Brain pericyte (primary cell): Measurements from ENCODE around the gene ATP6V0E1.

Experiments used
- DNase-seq: peaks from one replicate; pipeline ENCODE4 v3.0.0-alpha.2; 2012; ENCODE audit warnings: low read depth, low spot score

The ATP6V0E1 gene

DNA sequence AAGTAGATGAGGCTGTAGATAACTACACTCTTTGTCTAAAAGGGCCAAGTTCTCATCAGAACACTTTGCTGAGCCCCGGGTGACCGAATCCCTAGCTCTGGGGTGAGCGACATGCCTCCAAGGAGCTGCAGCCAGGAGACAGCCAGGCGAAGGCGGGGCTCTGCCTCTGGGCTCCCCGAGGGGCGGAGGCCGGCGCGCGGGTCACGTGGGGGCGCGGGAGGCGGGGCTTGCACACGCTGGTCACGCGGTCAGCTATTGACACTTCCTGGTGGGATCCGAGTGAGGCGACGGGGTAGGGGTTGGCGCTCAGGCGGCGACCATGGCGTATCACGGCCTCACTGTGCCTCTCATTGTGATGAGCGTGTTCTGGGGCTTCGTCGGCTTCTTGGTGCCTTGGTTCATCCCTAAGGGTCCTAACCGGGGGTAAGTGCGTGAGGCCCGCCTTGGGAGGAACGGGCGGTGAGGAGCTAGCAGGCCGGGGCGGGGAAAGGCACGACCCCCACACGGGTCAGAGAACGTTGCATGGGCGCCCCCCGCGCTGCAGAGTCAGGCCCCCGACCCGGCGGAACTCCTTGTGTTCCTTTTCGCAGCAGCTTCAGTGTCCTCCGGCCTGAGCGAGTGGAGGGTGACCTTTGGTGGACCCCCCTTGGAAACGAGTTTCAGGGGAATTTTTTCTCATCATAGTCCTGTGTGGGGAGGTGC lies at the start of gene ATP6V0E1:
ATP6V0E1 (plus strand) TSS at position 230 of the 702 bp plus-strand sequence; CDS start at position 320, 90 bp downstream.
- peak; percentile 62 for DNase-seq

GRCh38 chr5:172935096-172935495 lies 48.5 kb upstream of the ATP6V0E1 start:
- no peak for DNase-seq

GRCh38 chr5:172936401-172936800 lies 47.2 kb upstream of the ATP6V0E1 start:
- no peak for DNase-seq

DNA sequence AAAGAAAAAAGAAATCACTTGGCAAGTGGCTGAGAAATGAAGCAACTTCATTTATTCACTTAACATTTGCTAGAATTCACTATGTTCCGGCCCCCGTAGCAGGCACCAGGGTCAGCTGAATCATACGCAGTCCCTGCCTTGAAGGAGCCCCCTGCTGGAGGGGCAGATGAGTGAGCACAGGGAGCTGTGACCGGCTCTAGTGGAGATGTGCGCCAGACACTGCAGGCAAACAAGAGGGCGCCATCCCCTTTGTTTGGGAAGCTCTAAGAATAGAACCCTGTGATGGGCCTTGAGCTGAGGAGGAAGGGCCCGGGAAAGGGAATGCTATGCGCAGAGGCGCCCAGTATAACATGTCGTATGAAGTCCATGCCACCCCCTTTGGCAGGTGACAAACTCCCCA lies 44.5 kb upstream of the ATP6V0E1 start:
- DNase-seq, result no peak

GRCh38 chr5:172939611-172940267 lies 43.8 kb upstream of the ATP6V0E1 start:
- no peak for DNase-seq

- DNase-seq, result no peak
These were observed 43.1 kb upstream of the ATP6V0E1 start for GRCh38 chr5:172940268-172941066.

DNA sequence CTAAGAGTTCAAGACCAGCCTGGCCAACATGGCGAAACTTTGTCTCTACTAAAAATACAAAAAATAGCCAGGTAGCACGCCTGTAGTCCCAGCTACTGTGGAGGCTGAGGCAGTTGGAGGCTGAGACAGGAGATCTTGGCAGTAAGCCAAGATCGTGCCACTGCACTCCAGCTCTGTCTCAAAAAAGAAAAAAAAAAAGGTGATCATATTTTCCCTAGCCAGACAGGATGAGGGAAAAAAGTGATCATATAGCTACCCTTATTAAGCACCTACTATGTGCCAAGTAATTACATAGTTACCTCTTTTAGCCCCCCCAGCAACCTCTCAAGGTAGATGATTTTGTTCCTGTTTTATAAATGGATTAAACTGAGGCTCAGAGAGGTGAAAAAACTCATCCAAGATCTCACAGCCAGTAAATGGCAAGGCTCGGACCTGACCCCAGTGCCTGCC lies 42.5 kb upstream of the ATP6V0E1 start:
- no peak for DNase-seq

DNA sequence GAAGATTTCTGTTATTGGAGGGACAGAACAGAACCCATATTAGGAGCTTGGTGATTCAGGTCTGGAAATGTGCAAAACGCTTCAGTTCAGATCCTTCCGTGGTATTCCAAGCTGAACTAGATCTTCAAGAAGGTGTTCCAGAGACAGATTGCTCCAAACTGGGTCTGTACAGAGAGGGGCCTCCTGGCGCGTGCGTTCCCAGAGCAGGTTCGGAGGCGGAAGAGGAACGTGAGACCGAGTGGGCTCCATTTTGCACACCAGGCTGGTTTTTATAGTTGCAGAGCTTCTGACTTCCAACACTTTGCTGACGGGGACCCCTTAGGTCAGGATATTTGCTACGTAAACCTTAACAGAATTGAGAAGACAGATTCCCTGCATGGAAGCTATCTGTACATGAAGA lies 41.0 kb upstream of the ATP6V0E1 start:
- no peak for DNase-seq

DNA sequence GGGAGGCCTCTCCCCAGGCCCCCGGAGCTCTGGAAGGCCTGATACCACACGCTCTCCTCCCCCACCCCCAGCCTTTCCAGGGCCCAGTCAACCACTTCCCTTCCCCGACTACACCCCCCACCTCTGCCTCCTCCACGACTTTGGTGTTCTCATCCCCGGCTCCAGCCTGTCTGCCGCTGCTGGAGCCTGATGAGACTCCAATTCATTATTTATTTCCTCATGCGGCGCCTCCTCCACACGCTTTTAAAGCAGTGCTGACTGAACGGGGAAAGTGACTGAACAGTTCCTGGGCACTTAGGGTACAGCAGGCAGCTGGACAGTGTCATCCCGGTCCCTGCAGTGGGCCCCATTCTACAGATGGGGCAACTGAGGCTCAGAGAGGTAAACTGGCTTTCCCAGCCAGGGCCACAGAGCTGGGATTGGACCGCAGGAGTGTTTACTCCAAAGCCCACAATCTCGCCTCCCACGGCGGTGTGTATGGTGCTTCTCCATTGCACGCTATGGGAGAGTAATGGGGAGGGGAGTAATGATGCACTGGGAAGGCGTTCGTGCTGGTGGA lies 40.2 kb upstream of the ATP6V0E1 start:
- no peak for DNase-seq

DNA sequence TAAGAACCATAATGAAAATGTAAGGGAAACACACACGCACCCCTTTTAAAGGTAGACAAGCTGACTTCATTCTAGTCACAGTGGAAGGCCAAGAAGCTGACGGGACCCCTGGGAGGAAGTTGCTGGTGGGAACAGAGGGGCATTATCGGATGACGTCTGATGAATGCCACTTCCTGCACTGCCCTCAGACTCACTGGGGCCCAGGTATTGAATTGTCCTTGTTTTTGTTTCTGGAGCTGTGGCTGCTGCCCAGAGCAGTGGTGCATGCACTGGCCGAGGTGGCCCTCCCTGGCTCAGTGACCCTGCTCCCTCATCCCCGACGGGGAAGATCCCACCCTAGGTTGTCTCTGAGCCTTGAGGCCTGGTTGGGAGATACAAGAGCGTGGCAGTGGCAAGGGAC lies 39.7 kb upstream of the ATP6V0E1 start:
- DNase-seq, result no peak

DNA sequence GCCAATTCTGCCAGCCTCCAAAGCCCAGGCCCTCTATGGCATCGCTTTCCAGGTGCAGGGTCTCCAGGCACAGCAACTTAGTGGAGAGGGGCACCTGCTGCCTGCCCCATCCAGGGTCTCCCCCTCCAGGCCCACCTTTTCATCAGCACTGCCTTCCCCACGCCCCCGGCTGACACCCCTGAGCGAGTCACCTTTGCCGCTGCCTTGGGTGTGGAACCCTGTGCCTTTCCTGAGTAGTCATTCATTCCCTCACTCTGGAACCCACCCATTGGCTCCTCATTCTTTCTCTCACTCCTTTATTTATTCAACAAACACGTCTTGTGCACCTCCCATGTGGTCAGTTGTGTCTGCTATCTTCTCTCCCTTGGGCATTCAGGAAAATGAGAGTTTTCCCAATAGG lies 38.8 kb upstream of the ATP6V0E1 start:
- DNase-seq, result no peak

DNA sequence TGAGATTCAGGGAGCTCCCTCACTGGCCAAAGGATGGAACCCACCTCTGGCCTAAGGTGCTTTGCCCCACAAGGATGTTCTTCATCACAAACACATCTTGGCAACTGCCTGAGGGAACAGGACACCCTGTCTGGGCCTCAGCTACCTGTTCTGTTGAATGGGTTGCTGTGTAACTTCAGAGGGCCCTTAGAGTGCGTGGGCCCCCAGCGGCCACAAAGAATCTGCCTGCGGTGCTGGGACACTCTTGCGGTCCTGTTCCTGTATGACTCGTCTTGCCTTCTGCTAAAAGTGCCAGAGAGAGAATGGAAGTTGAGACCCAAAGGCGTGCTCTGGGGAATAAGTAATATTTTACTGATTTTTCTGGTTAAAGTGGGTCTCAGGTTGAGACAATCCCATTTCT lies 38.4 kb upstream of the ATP6V0E1 start:
- no peak for DNase-seq

- no peak for DNase-seq
These were observed 37.4 kb upstream of the ATP6V0E1 start for GRCh38 chr5:172946146-172946545.

DNA sequence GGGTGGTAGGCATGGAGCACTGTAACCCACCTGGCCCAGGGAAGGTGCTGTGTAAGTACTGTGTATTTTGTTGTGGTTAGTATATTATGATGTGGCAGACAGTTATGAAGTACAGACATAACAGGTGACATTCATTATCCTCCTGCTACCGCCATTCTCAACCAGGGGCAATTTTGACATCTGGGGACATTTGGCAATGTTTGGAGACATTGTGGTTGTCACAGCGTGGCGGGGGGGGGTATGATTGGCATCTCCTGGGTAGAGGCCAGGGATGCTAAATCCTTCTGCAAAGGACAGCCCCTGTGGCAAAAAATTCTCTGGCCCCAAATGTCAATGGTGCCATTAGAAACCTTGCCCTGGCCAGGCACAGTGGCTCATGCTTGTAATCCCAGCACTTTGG lies 34.1 kb upstream of the ATP6V0E1 start:
- no peak for DNase-seq

- DNase-seq, result no peak
These were observed 33.2 kb upstream of the ATP6V0E1 start for GRCh38 chr5:172950176-172950965.

DNA sequence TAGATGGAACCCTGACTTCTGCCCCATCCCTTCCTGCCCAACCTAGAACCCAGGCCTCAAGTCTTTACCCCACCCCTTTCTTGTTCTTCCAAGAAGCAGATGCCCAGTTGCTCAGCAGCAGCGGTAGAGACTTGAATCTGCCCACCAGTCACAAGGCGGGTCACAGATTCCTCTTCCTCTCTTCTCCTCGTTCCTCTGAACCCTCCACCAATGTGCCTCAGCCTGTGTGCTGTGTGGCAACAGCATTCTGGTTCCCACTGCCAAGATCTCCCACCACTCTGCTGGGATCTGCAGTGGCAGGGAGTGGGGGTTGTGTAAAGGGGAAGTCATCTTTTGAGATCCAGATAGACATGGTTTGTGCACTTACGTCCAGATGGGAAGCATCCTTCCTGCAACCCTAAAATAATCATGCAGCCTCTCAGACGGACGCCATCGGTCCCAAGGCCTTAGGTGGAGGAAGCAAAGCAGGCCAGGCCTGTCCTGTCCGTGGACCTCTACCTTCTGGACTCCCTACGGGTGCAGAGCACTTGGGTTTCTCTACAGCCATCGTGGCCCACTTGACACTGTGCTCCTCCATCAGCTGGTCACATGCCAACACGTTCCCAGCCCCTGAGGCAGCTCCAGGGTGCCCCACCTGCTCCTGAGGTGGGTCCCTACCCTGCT lies 32.1 kb upstream of the ATP6V0E1 start:
- DNase-seq, result no peak

DNA sequence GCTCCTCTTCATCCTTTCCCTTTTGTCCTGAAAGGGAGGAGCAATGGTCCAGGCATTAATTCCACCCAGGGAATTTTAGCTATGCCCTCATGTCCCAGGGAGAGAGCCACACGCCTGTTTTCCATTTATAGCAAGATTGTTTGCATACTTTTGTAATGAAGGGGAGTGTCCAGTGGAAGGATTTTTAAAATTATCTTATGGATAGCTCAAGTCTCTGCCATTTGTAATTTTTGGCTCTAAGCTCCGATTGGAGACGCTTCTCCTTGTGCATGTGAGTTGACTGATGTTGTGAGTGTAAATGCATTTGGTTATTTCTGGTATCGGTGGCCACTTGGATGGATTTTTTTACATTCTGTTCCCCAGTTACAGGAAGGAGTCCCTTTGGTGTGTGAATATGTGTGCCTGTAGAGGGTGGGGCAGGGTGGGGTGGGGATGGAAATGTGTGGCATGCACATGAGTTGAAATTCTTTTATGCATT lies 31.5 kb upstream of the ATP6V0E1 start:
- DNase-seq, result no peak

DNA sequence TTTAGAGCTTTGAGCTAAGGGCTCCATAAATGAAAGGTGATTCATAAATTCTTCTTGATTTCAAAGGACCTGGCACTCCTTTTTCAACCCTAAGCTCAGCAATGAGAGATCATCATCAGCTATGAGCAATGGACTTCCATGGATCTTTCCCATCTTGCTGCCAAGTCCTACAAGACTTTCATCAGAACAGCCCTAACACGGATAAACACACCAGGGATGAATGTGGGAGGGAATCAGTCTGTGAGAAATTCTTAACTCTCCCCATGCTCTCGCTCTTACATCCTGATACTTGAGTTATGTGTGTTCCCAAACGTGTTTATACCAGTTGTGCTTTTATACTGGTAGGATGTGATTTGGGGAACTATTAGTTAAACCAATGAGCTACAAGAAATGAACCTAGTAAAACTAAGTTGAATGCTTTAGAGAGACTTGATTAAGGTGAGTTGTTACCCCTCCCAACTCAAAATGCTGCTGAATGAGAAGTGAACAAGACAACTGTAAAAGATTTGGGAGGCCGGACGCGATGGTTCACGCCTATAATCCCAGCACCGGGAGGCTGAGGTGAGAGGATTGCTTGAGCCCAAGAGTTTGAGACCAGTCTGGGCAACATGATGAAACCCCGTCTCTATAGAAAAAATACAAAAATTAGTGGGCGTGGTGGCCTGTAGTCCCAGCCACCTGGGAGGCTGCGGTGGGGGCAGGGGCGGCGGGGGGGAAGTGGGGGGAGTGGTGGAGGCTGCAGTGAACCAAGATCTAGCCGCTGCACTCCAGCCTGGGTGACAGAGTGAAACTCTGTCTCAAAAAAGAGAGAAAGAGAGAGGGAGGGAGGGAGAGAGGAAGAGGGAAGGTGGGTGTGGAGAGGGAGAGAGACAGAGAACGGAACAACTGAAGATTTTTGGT lies 29.5 kb upstream of the ATP6V0E1 start:
- DNase-seq, result no peak

DNA sequence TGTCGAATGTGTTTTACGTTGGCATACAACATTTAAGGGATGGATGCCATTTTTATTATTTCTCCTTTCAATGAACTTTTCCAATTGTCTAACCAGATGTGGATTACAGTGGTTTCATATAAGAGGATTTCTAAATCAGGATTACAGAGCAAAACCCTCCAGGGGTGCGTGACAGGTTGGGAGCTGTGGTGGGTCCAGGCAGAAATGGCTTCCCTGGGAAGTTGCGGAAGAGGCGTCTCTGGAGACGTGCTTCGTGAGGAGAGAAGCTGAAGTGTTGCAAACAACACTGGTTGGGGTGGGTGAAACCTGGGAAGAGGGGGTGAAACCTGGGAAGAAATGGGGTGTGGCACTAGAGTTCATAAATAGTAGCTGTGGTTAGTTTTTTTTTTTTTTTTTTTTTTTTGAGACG lies 28.8 kb upstream of the ATP6V0E1 start:
- DNase-seq, result no peak

- DNase-seq, result no peak
These were observed 27.3 kb upstream of the ATP6V0E1 start for GRCh38 chr5:172956228-172956627.
